HG03565 (cell line): ENCODE results near the gene CHCHD6.

Source experiments
- ATAC-seq: cut with Tn5 transposase; IDR thresholded peaks from one replicate; pipeline ENCODE4 v1.9.1; 2021; ENCODE audit warnings: mild to moderate bottlenecking, moderate library complexity; ENCODE audit not compliant: unreplicated experiment

Gene CHCHD6

DNA sequence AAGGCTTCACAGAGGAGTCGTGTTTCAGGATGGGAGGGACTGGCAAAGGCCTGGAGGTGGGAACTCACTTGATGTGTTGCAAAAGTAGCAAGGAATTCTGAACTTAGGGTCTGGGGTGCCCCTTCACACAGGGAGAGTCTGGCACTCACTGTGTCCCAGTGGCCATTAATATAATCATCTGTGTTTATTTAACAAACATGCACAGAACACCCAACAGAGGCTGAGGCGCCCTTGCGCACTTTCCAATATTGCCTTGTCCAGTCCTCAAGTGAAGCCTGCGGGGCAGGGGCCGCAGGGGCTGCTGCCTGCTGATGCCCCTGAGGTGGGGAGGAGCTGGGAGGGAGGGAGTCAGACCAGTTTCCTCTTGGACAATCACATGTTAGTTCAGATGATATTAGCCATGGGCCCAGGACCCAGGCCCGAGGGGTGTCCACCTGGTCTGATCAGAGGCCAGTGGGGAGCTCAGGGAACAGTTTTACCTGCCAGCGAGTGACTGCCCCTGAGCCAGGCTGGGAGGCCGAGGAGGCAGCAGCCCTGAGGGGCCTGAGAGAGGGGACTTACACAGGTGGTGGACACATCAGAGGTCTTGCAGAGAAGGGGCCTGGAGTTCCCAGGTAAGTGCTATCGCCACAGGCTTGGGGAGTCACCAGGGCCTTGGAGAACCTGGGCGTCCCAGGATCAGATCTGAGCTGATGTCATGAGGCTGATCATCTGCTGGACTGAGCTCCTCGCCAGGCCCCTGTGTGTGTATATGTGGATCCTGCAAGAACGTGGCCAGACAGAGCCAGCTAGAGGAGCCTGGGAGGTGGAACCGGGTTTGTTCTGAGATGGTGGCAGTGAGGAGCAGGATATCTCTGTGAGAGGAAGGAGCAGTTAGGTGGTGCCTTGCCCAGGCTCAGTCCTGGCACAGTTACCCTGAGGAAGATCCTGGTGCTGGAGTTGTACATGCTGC, 35.3 kb upstream of the CHCHD6 start:
- no peak for ATAC-seq

DNA sequence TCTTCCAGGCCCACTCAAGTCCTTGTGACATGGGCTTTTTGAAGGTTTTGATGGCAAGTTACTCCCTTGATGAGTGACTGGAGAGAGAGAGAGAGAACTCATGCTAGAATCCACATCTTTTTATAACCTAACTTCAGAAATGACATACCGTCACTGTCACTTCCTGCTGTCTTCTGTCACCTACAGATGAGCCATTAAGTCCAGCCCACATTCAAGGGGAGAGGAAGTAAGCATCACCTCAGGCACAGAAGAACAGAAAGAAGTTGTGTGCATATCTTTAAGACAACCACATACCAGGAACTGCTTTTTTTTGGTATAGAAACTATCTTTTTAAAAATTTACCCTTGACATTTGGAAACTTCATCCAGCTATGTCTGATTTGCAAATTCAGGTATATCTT, 32.5 kb upstream of the CHCHD6 start:
- ATAC-seq: no peak

DNA sequence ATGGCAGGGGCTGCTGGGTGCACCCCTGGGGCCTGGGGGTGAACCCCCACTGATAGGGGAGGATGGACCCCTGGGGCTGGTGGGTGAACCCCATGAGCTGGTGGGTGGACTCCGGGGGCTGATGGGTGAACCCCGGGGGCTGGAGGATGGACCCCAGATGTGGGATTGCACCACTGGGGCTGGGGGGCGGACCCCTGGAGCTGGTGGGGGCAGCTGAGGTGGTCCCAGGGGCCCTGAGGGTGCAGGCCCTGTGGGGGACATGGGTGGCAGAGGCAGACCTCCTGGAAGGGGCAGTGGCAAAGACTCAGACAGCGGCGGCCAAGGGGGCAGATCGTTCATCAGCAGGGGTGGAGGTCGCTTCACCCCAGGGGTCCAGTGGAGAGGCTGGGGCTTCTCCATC, 31.7 kb upstream of the CHCHD6 start:
- no peak for ATAC-seq

DNA sequence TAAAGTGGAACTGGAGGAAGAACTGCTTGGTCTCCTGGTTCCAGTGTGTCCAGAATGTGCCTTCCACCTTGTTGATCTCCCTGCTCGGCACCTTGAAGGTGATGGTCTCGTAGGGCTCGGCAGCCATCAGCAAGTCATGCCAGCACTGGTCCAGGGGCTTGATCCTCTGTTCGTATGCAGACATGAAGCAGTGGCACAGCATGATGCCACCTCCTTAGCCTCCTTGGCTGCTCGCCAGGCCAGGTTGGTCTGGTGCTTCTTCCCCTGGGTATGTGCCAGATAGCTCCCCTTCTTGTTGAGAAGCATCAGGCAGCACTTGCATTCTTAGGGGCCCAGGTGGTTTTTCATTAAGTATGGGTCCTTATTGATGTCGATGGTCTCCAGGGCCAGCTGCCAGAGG, 31.3 kb upstream of the CHCHD6 start:
- ATAC-seq: no peak

DNA sequence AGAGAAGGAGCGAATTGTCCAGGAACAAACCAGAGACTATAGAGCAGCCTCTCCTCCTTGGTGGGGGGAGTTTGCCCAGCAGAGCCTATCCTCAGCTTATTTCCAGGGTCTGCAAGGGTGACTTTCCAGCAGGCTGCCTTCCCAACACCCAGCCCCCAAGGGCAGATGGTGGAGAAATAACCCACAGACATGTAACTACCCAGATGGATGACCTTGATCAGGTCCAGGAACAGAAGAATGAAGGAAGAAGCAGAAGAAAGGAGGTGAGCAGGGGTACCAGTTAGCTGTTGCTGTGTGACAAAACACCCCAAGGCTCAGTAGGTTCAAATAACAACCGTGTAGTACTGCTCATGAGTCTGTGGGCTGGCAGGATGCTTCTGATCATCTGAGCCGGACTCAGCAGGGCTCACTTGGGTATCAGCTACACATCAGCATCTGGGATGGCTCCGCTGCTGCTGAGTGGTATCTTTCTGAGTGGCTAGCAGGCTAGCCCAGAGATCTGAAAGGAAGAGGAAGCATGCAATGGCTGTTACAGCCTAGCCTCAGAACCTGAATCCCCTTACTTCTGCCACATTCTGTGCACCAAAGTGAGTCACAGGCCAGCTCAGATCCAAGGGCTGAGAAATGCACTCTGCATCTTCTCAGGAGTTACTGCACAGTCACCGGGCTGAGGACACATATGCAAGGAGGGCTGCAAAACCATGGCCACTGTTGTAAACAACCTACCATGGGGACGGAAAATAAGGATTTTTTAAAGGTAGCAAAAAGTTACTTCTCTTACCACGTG, 26.9 kb upstream of the CHCHD6 start:
- no peak for ATAC-seq

DNA sequence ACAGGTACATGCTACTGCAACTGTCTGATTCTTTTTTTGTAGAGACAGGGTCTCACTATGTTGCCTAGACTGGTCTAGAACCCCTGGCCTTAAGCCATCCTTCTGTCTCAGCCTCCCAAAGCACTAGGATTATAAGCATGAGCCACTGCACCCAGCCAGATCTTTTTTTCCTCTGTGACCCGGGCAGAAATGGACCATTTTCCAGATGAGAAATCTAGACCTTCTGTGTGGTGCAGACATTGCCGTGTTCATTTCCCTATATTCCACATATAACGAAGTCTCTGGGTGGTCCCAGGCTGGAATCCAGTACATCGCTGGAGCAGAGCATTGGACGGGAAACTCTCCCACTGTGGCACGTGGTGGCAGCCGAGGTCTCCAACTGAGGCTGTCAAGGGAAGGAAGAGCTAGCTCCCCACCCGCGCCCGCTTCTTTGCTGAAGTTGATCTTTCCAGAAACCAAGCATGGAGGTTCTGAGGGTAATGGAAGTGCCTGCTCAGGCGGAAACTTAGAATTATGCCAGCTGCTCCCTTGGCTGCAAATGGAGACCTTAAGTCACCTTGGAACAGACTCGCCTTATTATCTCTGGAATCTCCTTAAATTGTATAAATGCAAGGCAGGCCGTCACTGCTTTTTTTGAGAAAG, 26.1 kb upstream of the CHCHD6 start:
- no peak for ATAC-seq

DNA sequence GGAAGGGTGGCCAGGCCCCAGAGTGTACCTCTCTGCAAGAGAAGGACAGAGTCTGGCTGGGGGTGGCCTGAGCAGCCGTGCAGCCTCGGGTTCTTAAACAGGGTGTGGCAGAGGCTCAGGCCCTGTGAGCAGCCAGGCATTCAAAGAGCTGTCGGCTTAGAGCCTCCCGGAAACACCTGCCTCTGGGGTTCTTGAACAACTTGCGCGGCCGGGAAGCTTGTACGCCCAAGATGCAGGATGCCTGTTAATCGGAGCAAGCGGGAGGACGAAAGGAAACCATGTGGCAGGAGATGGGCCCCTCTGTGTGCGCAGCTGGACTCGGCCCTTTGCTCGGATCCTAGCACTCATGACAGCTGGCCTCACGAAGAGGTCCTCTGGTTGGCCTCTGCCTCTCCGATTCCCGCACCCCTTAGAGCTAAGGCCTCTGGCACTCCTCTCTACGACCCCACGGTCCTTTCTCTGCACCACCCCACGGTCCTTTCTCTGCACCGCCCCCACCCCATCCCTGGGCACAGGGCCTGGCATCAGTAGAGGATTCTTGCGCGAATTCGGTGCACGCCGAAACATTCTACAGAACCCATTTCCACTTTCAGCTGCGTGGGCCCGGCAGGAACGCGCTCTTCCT, 25.2 kb upstream of the CHCHD6 start:
- no peak for ATAC-seq

DNA sequence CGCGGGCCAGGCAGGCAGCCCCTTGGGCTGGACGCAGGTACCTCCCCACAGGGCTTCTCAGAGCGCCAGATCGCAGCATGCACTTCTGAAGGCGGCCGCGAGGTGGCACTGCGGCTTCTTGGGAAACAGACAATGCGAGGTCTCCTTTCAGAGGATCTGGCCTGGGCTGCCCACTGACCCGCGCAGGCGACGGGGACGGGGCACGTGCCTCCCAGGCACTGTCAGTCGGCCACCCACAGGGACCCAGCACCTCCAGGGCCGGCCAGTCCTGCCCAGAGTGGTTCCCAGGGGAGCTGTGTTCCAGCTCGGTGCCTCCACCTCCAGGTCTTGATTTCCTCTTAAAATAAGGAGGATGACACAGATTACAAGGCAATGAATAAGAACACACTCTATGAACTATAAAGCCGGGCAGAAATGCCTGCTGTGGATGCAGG, 24.7 kb upstream of the CHCHD6 start:
- ATAC-seq: no peak

DNA sequence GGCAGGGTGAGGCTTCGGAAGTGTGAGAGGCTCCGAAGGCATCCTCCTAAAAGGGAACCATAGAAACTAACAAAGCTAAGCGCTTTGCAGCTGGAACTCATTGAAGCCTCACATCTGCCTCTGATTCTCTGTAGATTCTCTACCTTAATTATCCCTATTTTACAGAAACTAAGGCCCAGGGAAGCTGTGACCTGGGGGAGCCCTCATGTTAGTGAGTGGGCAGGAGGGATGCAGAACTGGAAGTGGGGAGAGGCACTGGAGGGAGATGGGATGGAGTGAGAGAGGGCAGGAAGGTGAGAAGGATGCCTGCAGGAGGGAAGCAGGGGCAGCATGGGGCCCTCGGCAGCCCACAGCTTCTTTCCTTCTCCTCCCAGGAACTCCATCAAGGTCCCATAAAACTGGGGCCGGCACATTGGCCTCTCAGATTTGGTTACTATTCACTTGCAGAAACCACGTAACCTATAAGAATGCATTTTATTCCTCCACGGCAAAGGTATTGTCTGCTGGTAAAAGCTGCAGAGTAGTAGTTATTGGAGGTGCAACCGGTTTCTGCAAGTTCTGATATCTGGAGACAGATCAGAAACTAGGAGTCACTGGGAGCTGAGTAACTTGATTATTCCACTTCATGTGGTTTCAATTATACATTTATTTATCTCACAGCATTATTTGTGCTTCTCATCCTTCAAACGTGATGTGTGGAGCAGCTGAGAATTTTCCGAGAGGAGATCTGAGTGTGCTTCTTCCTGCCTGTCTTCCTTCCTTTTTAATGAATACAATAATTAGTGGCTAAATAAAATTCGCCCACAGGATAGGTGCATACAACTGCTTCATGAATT, 24.0 kb upstream of the CHCHD6 start:
- ATAC-seq: no peak

DNA sequence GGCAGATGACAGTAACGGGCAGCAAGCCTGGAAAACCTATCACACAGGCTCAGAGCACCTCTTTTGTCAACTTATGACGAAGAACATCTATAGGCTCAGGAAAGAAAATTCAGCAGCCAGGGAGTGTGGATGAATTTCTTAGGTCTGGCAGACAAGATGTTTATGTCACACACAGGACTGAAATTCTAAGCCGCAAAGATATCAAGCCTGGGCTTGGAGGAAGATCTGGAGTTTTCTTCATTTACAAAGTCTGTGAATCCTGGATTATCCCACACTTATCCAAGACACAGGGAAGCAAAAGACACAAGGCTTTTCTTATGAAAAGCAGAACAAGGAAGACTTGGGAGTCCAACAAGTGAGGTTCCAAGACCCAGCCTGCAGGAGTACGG, 23.4 kb upstream of the CHCHD6 start:
- no peak for ATAC-seq

DNA sequence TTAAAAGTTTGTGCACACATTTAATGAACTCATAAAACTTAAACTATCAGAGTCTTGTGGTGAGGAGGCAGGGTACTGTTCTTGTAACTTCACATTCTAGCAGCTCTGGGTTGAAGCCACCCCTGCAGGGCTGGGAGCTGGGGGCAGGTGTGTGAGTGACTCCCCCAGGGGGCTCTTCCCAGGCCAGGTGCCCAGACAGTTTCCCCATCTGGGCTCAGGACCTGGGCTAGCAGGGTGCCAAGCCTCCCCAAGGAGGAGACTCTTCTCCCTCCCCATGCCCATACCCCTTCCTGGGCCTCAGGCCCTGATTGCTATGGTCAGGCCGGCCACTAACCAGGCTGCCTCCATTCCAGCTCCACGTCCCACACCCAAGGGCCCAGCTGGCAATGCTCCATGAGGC, 22.0 kb upstream of the CHCHD6 start:
- ATAC-seq: no peak

DNA sequence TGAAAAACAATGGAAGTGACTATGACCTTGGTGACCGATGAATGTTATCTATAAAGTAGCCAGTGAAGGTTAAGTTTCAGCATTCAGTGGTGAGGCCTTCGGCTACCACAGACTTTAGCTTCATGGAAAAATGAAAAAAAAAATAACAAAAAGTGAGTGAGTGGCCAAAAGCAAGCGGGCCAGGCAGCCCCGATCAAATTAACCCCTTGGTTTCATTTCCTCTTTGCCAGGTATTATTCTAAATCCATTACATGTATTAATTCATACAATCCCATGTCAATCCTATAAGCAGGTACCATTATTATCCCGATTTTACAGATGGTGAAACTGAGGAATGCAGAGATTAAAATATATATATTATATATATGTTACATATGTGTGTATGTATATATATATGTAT, 21.0 kb upstream of the CHCHD6 start:
- no peak for ATAC-seq

DNA sequence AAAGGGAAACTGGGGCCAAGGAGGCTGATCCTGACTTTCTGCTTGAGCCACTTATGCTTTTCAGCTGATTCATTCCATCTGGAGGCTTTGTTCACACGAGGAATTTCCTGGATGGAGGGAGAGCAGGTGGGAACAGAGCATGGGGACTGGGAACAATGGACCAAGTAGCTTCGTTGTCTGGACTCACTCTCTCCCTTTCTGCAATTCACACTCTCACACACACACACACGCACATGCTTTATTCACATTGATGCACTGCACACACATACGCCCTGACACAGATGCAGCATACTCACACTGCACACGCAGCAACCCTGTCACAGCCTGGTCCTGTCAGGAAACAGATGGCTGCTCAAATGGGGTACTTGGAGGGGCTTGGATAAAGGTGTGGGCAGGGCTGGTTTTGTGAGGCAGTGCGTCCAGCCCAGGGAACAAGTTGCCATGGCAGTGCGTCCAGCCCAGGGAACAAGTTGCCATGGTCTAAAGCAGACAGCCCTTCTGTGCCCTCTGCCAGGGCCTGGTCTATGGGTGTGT, 19.8 kb upstream of the CHCHD6 start:
- no peak for ATAC-seq

DNA sequence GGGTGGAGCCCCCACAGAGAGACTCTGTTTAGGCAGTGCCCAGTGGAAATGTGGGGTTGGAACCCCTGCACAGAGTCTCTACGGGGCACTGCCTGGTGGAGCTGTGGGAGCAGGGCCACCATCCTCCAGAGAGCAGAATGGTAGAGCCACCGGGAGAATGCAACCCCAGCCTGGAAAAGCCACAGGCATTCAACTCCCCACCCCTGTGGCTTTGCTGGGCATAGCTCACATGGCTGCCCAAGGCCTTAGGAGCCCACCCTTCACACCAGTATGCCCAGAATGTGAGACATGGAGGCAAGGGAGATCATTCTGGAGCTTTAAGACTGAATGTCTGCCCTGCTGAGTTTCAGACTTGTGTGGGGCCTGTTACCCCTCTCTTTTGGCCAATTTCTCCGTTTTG, 19.0 kb upstream of the CHCHD6 start:
- no peak for ATAC-seq

DNA sequence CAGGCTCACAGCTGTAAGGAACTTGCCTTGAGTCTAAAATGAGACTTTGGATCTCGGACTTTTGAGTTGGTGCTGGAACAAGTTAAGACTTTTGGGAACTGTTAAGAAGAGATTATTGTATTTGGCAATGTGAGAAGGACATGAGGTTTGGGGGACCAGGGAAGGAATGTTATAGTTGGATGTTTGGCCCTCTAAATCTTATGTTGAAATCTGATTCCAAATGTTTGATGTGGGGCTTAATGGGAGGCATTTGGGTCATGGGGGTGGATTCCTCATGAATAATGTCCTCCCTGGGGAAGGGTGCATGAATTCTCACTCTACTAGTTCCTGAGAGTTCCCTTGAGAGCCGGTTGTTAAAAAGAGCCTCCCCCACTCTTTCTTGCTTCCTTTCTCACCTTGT, 18.5 kb upstream of the CHCHD6 start:
- ATAC-seq: no peak

DNA sequence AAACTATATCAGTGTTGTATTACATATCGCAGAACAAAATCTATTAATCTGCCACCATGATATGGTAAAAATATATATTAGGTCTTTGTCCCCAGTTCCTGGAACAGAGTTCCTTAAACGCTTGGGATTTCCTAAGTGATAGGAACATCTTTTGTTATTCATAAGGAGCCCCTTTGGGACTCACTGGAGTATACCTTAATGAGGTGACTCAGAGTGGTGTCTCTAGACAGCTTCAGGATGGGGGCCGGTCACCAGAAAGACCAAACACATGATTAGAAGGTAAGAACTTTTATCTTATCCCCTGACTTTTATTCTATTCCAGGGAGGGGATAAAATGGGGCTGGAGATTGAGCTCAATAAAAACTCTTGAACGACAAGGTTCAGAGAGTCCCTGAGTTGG, 12.3 kb upstream of the CHCHD6 start:
- no peak for ATAC-seq

DNA sequence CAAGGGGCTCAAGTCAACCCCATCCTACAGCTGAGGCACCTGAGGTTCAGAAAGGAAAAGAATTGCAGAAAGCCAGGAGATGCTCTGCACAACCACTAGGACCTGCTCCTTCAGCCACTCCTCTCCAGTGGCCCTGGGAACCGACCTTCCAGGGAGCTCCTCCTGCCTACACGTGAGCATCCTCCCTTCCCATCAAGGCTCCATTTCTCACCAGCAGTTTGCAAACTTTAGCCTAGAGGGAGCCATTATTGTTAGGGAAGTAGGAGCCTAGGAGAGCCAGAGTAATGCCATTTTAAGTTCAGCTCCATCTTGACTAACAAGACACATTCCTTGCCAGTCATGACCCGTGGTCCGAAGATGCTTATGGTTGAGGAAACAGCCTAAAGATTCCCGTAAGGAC, 11.2 kb upstream of the CHCHD6 start:
- no peak for ATAC-seq

DNA sequence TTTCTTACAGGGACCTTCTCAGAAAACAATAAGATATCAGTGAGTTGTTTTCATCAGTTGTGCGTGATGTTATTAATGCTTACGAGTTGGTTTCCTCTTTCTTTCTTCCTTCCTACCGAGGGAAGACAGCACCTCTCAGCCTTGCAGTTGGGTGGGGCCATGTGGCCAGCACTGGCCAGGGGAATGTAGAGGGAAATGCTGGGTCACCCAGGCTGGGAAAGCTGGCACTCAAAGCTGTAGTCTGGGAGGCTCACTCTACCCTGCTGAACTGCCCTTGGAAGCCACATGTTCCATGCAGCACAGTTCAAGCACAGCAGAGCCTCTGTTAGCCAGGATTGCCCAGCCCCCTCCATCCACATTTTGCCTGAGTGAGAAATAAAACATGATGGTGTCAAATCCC, 10.1 kb upstream of the CHCHD6 start:
- no peak for ATAC-seq

DNA sequence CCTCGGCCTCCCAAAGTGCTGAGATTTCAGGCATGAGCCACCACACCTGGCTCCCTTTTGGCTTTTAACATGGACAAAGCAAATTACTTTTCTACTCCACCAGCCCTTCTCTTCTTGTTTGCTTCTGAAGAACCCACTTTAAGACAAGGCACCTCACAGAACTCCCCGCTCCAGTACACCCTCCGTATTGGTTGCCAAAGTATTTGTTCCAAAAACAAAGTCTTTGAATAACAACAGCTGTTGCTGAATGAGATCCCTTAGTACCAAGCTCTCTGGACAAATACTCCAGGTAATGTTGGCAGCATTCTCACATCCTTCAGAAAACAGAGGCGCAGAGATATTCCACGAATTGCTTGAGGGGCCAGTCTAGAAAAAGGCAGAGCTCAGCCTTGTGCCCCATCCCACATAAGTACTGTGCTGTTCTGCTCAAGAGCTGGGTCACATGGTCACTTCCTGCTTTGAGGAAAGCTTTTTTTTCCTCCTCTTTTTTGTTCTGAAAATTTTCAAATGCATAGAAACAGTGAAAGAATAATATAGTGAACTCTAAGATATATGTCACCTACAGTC, 7.3 kb upstream of the CHCHD6 start:
- ATAC-seq: no peak

DNA sequence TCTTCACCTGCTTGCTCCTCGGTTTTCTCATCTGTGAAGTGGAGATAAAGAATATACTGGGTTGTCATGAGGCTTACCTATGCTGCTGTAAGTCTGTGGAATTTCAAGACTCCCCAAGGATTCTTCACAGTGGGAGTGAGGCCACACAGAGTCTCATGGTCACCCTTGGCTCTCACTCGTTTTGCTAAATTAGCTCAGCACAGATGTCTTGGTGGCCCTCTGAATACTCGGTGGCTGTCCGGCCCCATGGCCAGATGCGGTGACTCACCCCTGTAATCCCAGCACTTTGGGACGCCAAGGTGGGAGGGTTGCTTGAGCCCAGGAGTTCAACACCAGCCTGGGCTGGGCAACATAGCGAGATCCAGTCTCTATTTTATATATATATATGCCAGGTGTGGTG, 5.0 kb upstream of the CHCHD6 start:
- no peak for ATAC-seq
